T-cell (primary cell): Measurements from ENCODE around the gene BCORL1. TPM values are rescaled to one million over a fixed set of nuclear protein-coding genes. Genes with fewer than 3 reads are reported as not detected.

Experiments used
- ATAC-seq, 4 experiments: fragments of 200-7000 bp in 3 of 4; fragments of 150-1000 bp in 1 of 4; cut with Tn5 transposase; replicated peaks in 1 of 4; 1 replicate in 3 of 4; 2 replicates in 1 of 4; pipeline ENCODE4 v1.10.0; 2021; ENCODE audit warnings: moderate library complexity in 3 of 4, mild to moderate bottlenecking in 2 of 4, moderate number of reproducible peaks in 1 of 4
- CTCF ChIA-PET, 2 donors: fragments of 300-600 bp; sonication (Branson Sonifier 250); formaldehyde crosslinking; loops; one replicate each; lab custom pipeline; 2022; ENCODE audit warnings: antibody characterized with exemption in 2 of 2; lab: Charles Lee
- POLR2A ChIA-PET, 2 donors: fragments of 300-600 bp; sonication (Branson Sonifier 250); formaldehyde crosslinking; loops; one replicate each; lab custom pipeline; 2022; ENCODE audit warnings: antibody characterized with exemption in 2 of 2; lab: Charles Lee
- DNase-seq, 35 experiments: peaks; one replicate each; pipeline versions ENCODE4 v3.0.0 to v3.0.0-alpha.2; 2013 to 2023
- H3K27ac ChIP-seq: one replicate; pipeline ENCODE4 v1.5.1; 2013; ENCODE audit warnings: low read length
- H3K27me3 ChIP-seq, 2 experiments: replicated peaks in 1 of 2; 1 replicate in 1 of 2; 2 replicates in 1 of 2; pipeline versions ENCODE4 v1.6.1 to v1.7.0; 2013; ENCODE audit warnings: low read length in 1 of 2, mixed read lengths in 1 of 2; ENCODE audit not compliant: control insufficient read depth in 2 of 2, insufficient read depth in 2 of 2; ENCODE audit errors: extremely low read depth in 1 of 2
- H3K36me3 ChIP-seq, 2 donors: 1 replicate in 1 of 2; 2 replicates in 1 of 2; pipeline versions ENCODE4 v1.6.1 to v1.7.0; 2013; ENCODE audit warnings: low read length in 1 of 2; ENCODE audit not compliant: control insufficient read depth in 2 of 2, insufficient read depth in 1 of 2; ENCODE audit errors: extremely low read depth in 1 of 2
- H3K4me1 ChIP-seq, 2 experiments: 1 replicate in 1 of 2; 2 replicates in 1 of 2; pipeline versions ENCODE4 v1.6.1 to v1.7.0; 2013; ENCODE audit warnings: low read length in 2 of 2, mixed read lengths in 1 of 2; ENCODE audit not compliant: insufficient read depth in 2 of 2, control insufficient read depth in 1 of 2; ENCODE audit errors: extremely low read depth in 1 of 2
- H3K4me3 ChIP-seq, 2 donors: 1 replicate in 1 of 2; 2 replicates in 1 of 2; pipeline versions ENCODE4 v1.5.1 to v1.7.0; 2013; ENCODE audit warnings: mild to moderate bottlenecking in 2 of 2, low read length in 1 of 2, moderate library complexity in 1 of 2; ENCODE audit not compliant: control insufficient read depth in 1 of 2; ENCODE audit errors: extremely low read depth in 1 of 2
- H3K9me3 ChIP-seq: 2 replicates; pipeline ENCODE4 v1.7.0; 2013
- H3K27ac Mint-ChIP-seq, 2 donors: one replicate each; pipeline ENCODE4 v1.8.0; 2020 to 2021; ENCODE audit warnings: mild to moderate bottlenecking in 2 of 2, mixed read lengths in 2 of 2
- H3K27me3 Mint-ChIP-seq, 2 donors: one replicate each; pipeline ENCODE4 v1.8.0; 2021 to 2022; ENCODE audit warnings: mixed read lengths in 2 of 2
- H3K36me3 Mint-ChIP-seq: one replicate; pipeline ENCODE4 v1.8.0; 2021; ENCODE audit warnings: mixed read lengths
- H3K4me1 Mint-ChIP-seq, 3 donors: one replicate each; pipeline ENCODE4 v1.8.0; 2020 to 2022; ENCODE audit warnings: mixed read lengths in 3 of 3, mild to moderate bottlenecking in 1 of 3
- H3K4me3 Mint-ChIP-seq, 3 donors: one replicate each; pipeline ENCODE4 v1.8.0; 2020 to 2022; ENCODE audit warnings: mild to moderate bottlenecking in 3 of 3, mixed read lengths in 3 of 3, moderate library complexity in 3 of 3
- H3K9me3 Mint-ChIP-seq, 3 donors: one replicate each; pipeline ENCODE4 v1.8.0; 2020 to 2022; ENCODE audit warnings: mixed read lengths in 3 of 3
- WGBS: methylation state at CpG from one replicate; pipeline ENCODE4 v1.1.5; 2013; ENCODE audit warnings: missing lambda C conversion rate; ENCODE audit not compliant: insufficient coverage; 5-methylcytosine and 5-hydroxymethylcytosine counted together
- total RNA-seq, 35 experiments: library from RNA in 6 of 35; stranded (reverse) in 6 of 35; fragments of 120-200 nt in 1 of 35; gene quantifications; one replicate each; pipeline versions ENCODE4 v1.2.1 to v1.2.4 and lab custom pipeline; 2013 to 2026

Gene BCORL1
- total RNA-seq, 5 donors from 2014 or later (not counting 1 experiment from before 2014, with no cell fraction given): 8.7 to 13.5 (median 12.3) TPM

DNA sequence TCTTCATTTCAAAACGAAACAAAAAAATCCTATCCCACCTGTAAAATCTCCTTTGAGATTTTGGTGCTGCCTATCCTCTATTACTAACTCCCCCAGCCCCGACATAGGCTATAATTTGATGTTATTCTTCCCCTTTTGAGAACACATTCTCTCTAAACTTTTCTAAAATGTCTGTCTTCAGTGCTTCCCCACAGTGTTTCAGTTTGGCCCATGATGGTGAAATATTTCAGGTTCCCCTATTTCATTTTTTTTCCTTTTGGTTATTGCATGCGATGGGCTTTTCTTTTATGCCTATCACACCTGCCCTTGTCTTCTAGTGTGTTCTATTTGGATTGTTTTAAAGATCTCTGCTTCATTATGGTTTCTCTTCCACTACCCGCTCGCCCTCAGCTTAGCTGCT is 14.7 kb downstream of the BCORL1 start:
- H3K27me3 Mint-ChIP-seq: peaks cover 0 to 13% of the 10 kb centered on the region in 2 donors
- Histone ChIP-seq H3K4me1 (no peaks in the 10 kb centered on the region), H3K27ac (no peak overlapping the region), H3K9me3 (no peaks in the 10 kb centered on the region), H3K27me3 (no peaks in the 10 kb centered on the region), H3K4me3 (no peak overlapping the region), H3K36me3 (no peaks in the 10 kb centered on the region)
- H3K4me3 Mint-ChIP-seq: no peak overlapping the region
- no peaks in the 10 kb centered on the region for H3K9me3 Mint-ChIP-seq
- peaks cover 0 to 11% (median 2%) of the 10 kb centered on the region in 3 donors for H3K4me1 Mint-ChIP-seq
- CTCF ChIA-PET: no interaction called here
- DNase-seq (no peak), ATAC-seq (no peak)
- POLR2A ChIA-PET: no interaction called here
- peak overlapping the region in 1 of 2 donors; percentile 59 for H3K27ac Mint-ChIP-seq
- no CpG with 5 or more reads among the region's 5 CpGs for WGBS
- no peaks in the 10 kb centered on the region for H3K36me3 Mint-ChIP-seq

DNA sequence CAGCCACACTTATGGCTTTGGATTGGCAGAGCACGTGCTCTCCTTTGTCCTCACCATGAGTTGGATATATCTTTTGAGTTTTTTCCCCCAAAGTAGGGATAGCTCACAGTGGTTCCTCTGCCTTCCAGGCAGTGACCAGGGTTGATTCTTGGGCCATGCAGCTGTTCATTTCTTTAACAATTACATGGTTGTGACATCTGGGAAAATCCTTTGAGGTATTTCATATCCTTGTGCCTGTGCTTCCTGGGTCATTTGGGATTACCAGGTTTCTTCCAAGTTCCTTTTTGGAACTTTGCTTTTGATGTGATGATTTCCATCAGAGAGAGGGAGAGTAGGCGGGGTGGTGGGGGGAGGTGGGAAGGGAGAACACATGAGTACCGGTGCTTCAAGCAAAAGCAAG is 15.6 kb downstream of the BCORL1 start:
- H3K9me3 ChIP-seq: no peaks in the 10 kb centered on the region
- DNase-seq (no peak), ATAC-seq (no peak)
- H3K4me1 ChIP-seq: no peaks in the 10 kb centered on the region
- ChIA-PET POLR2A (interaction anchor here in 1 of 2 donors (0.6 kb wide), 1 partner anchor 467 kb away, joined by 7 read pairs; no protein-coding TSS in a partner anchor), CTCF (no interaction called here)
- no peaks in the 10 kb centered on the region for H3K36me3 Mint-ChIP-seq
- H3K27ac ChIP-seq: no peak overlapping the region
- peaks cover 0 to 13% of the 10 kb centered on the region in 2 donors for H3K27me3 Mint-ChIP-seq
- H3K4me1 Mint-ChIP-seq: peaks cover 0 to 11% (median 2%) of the 10 kb centered on the region in 3 donors
- no peaks in the 10 kb centered on the region for H3K36me3 ChIP-seq
- H3K4me3 ChIP-seq: no peak overlapping the region
- H3K9me3 Mint-ChIP-seq: no peaks in the 10 kb centered on the region
- H3K27me3 ChIP-seq: no peaks in the 10 kb centered on the region
- H3K4me3 Mint-ChIP-seq: no peak overlapping the region
- WGBS: no CpG with 5 or more reads among the region's 3 CpGs
- no peak overlapping the region for H3K27ac Mint-ChIP-seq

DNA sequence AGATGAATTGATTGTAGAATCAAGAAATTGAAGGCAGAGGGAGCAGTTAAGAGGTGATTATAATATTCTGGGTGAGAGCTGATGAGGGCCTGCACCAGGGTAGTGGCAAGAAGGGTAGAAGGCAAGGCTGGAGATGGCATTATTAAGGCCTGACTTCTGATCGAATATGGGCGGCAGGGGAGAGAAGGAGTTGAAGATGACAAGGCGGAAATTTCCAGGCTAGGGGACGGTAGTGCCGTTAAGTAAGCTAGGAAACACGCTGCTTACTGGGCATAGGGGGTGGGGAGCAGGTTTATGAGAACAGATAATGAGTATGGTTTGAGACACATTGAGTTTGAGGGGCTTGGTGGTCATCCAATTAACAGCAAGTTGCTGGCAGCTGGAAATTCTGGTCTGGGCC is 19.5 kb downstream of the BCORL1 start:
- DNase-seq (no peak), ATAC-seq (no peak)
- WGBS: 95% methylated on average over 4 of the region's 6 CpGs
- Histone ChIP-seq H3K9me3 (no peaks in the 10 kb centered on the region), H3K36me3 (peaks cover 0 to 5% of the 10 kb centered on the region in 2 donors), H3K27me3 (no peaks in the 10 kb centered on the region), H3K4me1 (no peaks in the 10 kb centered on the region), H3K27ac (no peak overlapping the region), H3K4me3 (no peak overlapping the region)
- Mint-ChIP-seq H3K36me3 (peaks cover 12% of the 10 kb centered on the region), H3K9me3 (no peaks in the 10 kb centered on the region), H3K4me3 (no peak overlapping the region), H3K4me1 (peaks cover 0 to 11% (median 2%) of the 10 kb centered on the region in 3 donors), H3K27ac (no peak overlapping the region), H3K27me3 (peaks cover 0 to 9% of the 10 kb centered on the region in 2 donors)
- POLR2A ChIA-PET: no interaction called here
- CTCF ChIA-PET: interaction anchor here in 1 of 2 donors (0.5 kb wide), 1 partner anchor 167 kb away, joined by 7 read pairs; no protein-coding TSS in a partner anchor

DNA sequence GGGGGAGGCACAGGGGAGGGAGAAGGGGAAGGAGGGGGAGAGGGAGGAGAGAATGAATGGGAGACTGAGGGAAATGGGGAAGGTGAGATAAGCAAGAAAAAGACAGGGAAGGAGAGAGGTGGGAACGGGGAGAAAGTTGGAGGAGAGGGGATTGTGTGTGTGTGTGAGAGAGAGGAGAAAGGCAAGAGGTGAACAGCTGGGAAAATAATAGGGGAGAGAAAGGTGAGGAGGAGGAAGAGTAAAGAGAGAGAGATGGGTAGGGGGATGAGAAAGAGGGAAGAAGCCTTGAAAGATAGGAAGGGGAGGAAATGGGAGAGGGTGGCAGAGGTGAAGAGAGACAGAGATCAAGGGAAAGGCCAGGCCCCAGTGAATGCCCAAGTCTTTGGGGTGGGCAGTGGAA is 20.1 kb downstream of the BCORL1 start:
- Mint-ChIP-seq H3K9me3 (no peaks in the 10 kb centered on the region), H3K4me1 (peaks cover 0 to 11% (median 2%) of the 10 kb centered on the region in 3 donors), H3K27ac (no peak overlapping the region), H3K36me3 (peaks cover 15% of the 10 kb centered on the region), H3K4me3 (no peak overlapping the region), H3K27me3 (peaks cover 0 to 9% of the 10 kb centered on the region in 2 donors)
- H3K4me3 ChIP-seq: no peak overlapping the region
- DNase-seq (no peak), ATAC-seq (no peak)
- no peaks in the 10 kb centered on the region for H3K27me3 ChIP-seq
- H3K9me3 ChIP-seq: no peaks in the 10 kb centered on the region
- no peak overlapping the region for H3K27ac ChIP-seq
- 86% methylated on average over 1 of the region's 1 CpG for WGBS
- H3K4me1 ChIP-seq: no peaks in the 10 kb centered on the region
- CTCF ChIA-PET: no interaction called here
- peaks cover 0 to 9% of the 10 kb centered on the region in 2 donors for H3K36me3 ChIP-seq
- POLR2A ChIA-PET: no interaction called here

DNA sequence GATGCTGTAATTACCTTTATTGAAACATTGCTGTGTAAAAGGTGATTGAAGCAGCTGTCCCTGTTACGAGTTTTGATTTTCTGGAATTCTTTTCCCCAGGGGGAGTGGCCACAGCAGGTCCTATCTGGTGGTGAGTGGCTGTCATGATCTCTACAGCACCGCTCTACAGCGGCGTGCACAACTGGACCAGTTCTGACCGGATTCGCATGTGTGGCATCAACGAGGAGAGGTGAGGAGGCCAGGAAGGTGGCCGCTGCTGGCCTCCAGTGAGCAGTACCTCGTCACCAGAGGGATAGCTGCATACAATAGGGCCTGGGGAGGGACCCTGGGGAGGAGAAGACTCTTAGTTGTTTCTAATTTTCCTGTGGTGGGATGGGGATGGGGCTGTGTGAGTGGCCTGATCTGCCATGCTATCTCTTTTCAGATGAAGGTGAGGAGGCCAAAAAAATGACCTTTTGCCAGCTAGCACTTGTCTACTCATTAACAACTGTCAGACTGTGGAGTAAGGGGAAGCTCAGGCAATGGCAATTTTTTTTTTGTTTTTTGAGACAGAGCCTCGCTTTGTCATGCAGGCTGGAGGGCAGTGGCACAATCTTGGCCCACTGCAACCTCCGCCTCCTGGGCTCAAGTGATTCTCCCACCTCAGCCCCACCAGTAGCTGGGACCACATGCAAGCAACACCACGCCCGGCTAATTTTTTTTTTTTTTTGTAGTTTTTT is 22.8 kb downstream of the BCORL1 start:
- no peaks in the 10 kb centered on the region for H3K27me3 ChIP-seq
- Mint-ChIP-seq H3K27me3 (peaks cover 0 to 5% of the 10 kb centered on the region in 2 donors), H3K4me1 (peaks cover 0 to 11% (median 2%) of the 10 kb centered on the region in 3 donors), H3K27ac (no peak overlapping the region), H3K36me3 (peaks cover 15% of the 10 kb centered on the region), H3K9me3 (no peaks in the 10 kb centered on the region), H3K4me3 (no peak overlapping the region)
- H3K4me3 ChIP-seq: no peak overlapping the region
- DNase-seq (no peak), ATAC-seq (no peak)
- ChIA-PET POLR2A (no interaction called here), CTCF (no interaction called here)
- WGBS: 98% methylated on average over 9 of the region's 13 CpGs
- no peaks in the 10 kb centered on the region for H3K4me1 ChIP-seq
- no peak overlapping the region for H3K27ac ChIP-seq
- no peaks in the 10 kb centered on the region for H3K9me3 ChIP-seq
- peaks cover 0 to 12% of the 10 kb centered on the region in 2 donors for H3K36me3 ChIP-seq

DNA sequence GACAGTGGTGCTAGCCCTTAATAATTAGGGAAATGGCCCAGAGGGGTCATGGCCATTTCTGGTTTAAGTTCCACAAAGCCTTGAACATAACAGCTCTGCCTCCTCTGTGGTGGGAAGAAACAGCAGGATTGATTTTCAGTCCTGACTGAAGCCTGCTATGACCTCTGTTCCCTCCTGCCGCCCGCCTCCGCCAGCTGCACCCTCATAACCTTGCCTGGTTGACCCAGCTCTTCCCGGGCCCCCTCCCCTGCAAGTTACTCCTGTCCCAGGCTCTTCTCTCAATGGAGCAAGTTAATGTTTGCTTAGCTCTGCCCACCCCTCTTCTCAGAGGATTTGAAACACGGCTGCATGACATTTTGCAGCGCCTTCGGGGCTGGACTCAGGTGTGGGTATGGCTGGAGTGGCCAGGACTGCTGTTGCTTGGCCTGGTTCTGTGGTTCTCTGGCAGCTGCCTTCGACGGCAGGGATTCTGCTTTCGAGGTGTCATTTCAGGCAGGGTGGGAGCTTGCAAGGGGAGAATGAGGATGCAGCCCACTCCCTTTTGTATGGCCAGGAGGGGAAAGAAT is 27.3 kb downstream of the BCORL1 start:
- CTCF ChIA-PET: interaction anchor here in 1 of 2 donors (0.5 kb wide), 1 partner anchor 51 kb away, joined by 3 read pairs; no protein-coding TSS in a partner anchor
- H3K9me3 Mint-ChIP-seq: no peaks in the 10 kb centered on the region

More for the DNA sequence above, 27.3 kb downstream of the BCORL1 start:
- Histone ChIP-seq H3K9me3 (no peaks in the 10 kb centered on the region), H3K36me3 (peaks cover 0 to 18% of the 10 kb centered on the region in 2 donors), H3K27me3 (no peaks in the 10 kb centered on the region), H3K27ac (no peak overlapping the region), H3K4me1 (no peaks in the 10 kb centered on the region), H3K4me3 (no peak overlapping the region)
- H3K4me3 Mint-ChIP-seq: no peak overlapping the region
- no peaks in the 10 kb centered on the region for H3K4me1 Mint-ChIP-seq
- POLR2A ChIA-PET: no interaction called here
- H3K36me3 Mint-ChIP-seq: peaks cover 19% of the 10 kb centered on the region
- no peaks in the 10 kb centered on the region for H3K27me3 Mint-ChIP-seq
- DNase-seq: no peak
- WGBS: 100% methylated on average over 2 of the region's 10 CpGs
- ATAC-seq: no peak
- H3K27ac Mint-ChIP-seq: no peak overlapping the region
